Tibial nerve (tissue), 3 donors: Measurements from ENCODE around the gene CD34.

ENCODE experiments used
- CTCF ChIP-seq, 5 experiments: fragments of 200-600 bp in 3 of 5; fragments of 450-650 bp in 2 of 5; sonication (generic) in 3 of 5; IDR thresholded peaks; one replicate each; pipeline ENCODE4 v1.5.1; 2016 to 2019; ENCODE audit warnings: antibody characterized with exemption in 5 of 5, mild to moderate bottlenecking in 3 of 5, moderate library complexity in 2 of 5
- POLR2A ChIP-seq, 2 donors: fragments of 450-650 bp; IDR thresholded peaks; one replicate each; pipeline ENCODE4 v1.6.1; 2017; ENCODE audit warnings: antibody characterized with exemption in 2 of 2, mild to moderate bottlenecking in 2 of 2, moderate library complexity in 2 of 2

GRCh38 chr1:207903053-207903452 lies 7.9 kb downstream of the CD34 start:
- TF ChIP-seq CTCF (IDR thresholded peaks at IDR 0.05): no peak
- no peak for TF ChIP-seq POLR2A (IDR thresholded peaks at IDR 0.05)
